ENCODE data around the gene RP9.

Gene RP9

DNA sequence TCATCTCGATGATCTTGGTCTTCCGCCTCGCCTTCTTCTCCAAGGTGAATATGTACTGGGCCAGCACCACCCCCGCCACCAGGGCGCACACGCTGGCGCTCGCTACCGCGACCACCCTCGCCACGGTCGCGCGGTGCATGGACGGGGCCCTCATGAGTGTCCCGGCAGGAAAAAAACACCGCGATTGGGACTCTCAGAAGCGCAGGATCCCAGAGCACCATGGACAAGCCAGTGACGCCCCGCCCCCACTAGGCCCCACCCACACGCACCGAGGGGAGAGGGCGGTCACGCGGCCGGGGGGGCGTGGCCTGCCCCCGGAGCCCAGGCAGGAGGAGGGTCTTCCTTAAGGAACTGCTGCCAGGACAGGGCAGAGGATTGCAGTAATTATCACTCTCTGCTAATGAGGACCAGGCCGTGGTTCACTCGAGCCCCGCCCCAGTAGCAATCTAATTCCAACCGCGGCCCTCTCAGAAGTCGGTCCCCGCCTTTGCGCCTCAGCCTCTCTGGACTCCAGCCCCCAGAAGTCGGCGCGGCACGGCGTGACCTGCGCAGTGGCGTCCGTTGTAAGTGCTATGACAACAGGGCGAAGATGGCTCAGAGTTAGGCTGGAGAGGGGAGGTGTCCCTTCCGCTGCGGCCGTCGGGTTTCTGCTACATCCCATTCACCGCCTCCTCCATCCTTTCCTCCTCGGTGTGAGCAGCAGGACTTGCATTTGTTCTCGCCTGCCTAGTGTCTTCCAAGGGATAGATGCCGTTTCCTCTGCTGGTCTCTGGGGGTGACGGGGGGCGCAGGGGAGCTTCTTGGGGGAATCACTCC, 20.0 kb upstream of the RP9 start, which contains the start of gene BBS9:
Gene BBS9, plus strand, starts transcription at position 575 of the 816 bp plus-strand sequence. CDS start 16,689 bp downstream, outside the sequence.
- TF ChIP-seq POLR2AphosphoS5 (IDR thresholded peaks at IDR 0.05; ENCODE audit: low read depth, low read length), result peak; percentile 68
- peak in 1 of 2 experiments; percentile 45; a peak in 1 of 4 replicates for TF ChIP-seq REST (IDR thresholded peaks at IDR 0.05; ENCODE audit: insufficient read depth in 1 of 2, low read depth in 2 of 2, low read length in 2 of 2)
- TF ChIP-seq TAF1 (IDR thresholded peaks at IDR 0.05; ENCODE audit: borderline replicate concordance, insufficient read depth, low read length), result no peak

DNA sequence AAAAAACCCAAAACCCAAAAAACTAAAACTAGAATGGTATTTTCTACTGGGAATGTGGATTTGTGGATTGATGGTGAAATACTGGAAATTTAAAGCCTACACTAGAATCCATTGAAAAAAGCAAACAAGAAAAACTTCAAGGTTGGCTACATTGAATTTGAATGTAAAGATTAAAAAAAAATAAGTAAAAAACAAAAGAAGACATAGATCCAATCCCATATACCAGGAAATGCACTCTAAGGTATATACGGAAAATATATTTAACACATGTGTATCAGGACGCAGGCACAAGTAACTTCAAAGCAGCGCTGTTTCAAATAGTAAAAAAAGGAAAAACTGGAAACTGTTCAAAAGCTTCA, 19.4 kb upstream of the RP9 start:
- TF ChIP-seq TAF1 (IDR thresholded peaks at IDR 0.05; ENCODE audit: borderline replicate concordance, insufficient read depth, low read length) (no peak), REST (IDR thresholded peaks at IDR 0.05; ENCODE audit: insufficient read depth in 1 of 2, low read depth in 2 of 2, low read length in 2 of 2) (no peak), POLR2AphosphoS5 (IDR thresholded peaks at IDR 0.05; ENCODE audit: low read depth, low read length) (no peak), FOXP2 (optimal IDR thresholded peaks at IDR 0.05; ENCODE audit: borderline replicate concordance, extremely low read depth, extremely low read length, insufficient read depth) (no peak), SIN3A (IDR thresholded peaks at IDR 0.05; ENCODE audit: borderline replicate concordance, insufficient read depth, low read length) (no peak)

GRCh38 chr7:33127085-33127484, 17.9 kb upstream of the RP9 start:
- TF ChIP-seq FOXP2 (optimal IDR thresholded peaks at IDR 0.05; ENCODE audit: borderline replicate concordance, extremely low read depth, extremely low read length, insufficient read depth), result no peak
- TF ChIP-seq TAF1 (IDR thresholded peaks at IDR 0.05; ENCODE audit: borderline replicate concordance, insufficient read depth, low read length), result no peak

DNA sequence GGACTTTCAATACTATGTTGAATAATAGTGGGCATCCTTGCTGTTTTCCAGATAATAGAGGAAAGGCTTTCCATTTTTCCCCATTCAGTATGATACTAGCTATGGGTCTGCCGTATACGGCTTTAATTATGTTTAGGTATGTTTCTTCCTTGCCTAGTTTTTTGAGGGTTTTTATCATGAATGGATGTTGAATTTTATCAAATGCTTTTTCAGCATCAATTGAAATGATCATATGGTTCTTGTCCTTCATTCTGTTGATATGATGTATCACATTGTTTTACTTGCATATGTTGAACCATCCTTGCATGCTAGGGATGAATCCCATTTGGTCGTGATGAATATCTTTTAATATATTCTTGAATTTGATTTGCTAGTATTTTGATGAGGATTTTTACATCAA, 9.2 kb upstream of the RP9 start:
- TF ChIP-seq FOXP2 (optimal IDR thresholded peaks at IDR 0.05; ENCODE audit: borderline replicate concordance, extremely low read depth, extremely low read length, insufficient read depth), result no peak
- TF ChIP-seq REST (IDR thresholded peaks at IDR 0.05; ENCODE audit: insufficient read depth in 1 of 2, low read depth in 2 of 2, low read length in 2 of 2), result no peak
- TF ChIP-seq SIN3A (IDR thresholded peaks at IDR 0.05; ENCODE audit: borderline replicate concordance, insufficient read depth, low read length), result no peak
- no peak for TF ChIP-seq POLR2AphosphoS5 (IDR thresholded peaks at IDR 0.05; ENCODE audit: low read depth, low read length)
- no peak for TF ChIP-seq TAF1 (IDR thresholded peaks at IDR 0.05; ENCODE audit: borderline replicate concordance, insufficient read depth, low read length)

DNA sequence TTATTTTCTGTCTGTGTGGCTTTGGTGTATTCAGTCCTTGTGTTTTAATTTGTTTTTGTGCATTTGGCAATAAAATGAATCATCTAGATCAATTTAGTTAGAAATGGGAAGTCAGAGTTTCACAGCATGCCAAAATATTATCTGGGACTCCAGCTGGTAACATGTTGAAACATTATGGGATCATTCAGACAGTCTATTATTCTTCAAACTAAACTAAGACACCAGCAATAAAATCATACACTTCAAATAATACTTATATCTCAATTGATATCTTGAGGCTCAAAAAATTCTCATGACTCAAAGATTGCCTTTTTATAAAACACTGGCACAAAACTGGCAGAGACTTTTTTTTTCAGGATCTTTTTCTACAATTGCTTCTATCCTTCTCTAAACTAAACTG, 5.8 kb upstream of the RP9 start:
- TF ChIP-seq TAF1 (IDR thresholded peaks at IDR 0.05; ENCODE audit: borderline replicate concordance, insufficient read depth, low read length), result no peak
- no peak for TF ChIP-seq SIN3A (IDR thresholded peaks at IDR 0.05; ENCODE audit: borderline replicate concordance, insufficient read depth, low read length)
- TF ChIP-seq REST (IDR thresholded peaks at IDR 0.05; ENCODE audit: insufficient read depth in 1 of 2, low read depth in 2 of 2, low read length in 2 of 2), result no peak
- TF ChIP-seq FOXP2 (optimal IDR thresholded peaks at IDR 0.05; ENCODE audit: borderline replicate concordance, extremely low read depth, extremely low read length, insufficient read depth), result no peak
- TF ChIP-seq POLR2AphosphoS5 (IDR thresholded peaks at IDR 0.05; ENCODE audit: low read depth, low read length), result no peak

All from PFSK-1 (cell line).